T-helper 17 cell (primary cell): Measurements from ENCODE around the gene TARP.
A peak's percentile ranks its signal among the peaks of the same experiment; 100 is the strongest.

ENCODE experiments used
- ATAC-seq: fragments of 150-1000 bp; cut with Tn5 transposase; 2 replicates; pipeline ENCODE4 v1.10.0; 2021; ENCODE audit warnings: mild to moderate bottlenecking, moderate library complexity
- DNase-seq, 3 donors: peaks; one replicate each; pipeline versions ENCODE4 v3.0.0 to v3.0.0-alpha.2; 2020 to 2021
- H3K9me3 ChIP-seq: one replicate; pipeline ENCODE4 v1.7.0; 2013; ENCODE audit warnings: low read length, mild to moderate bottlenecking; ENCODE audit not compliant: control insufficient read depth, poor library complexity, severe bottlenecking
- H3K27ac Mint-ChIP-seq: one replicate; pipeline ENCODE4 v1.8.0; 2022; ENCODE audit warnings: mild to moderate bottlenecking, moderate library complexity, mixed read lengths
- H3K27me3 Mint-ChIP-seq: one replicate; pipeline ENCODE4 v1.8.0; 2022; ENCODE audit warnings: mixed read lengths
- H3K36me3 Mint-ChIP-seq: one replicate; pipeline ENCODE4 v1.8.0; 2022; ENCODE audit warnings: low read depth, mixed read lengths
- H3K4me1 Mint-ChIP-seq: one replicate; pipeline ENCODE4 v1.8.0; 2022; ENCODE audit warnings: mild to moderate bottlenecking, mixed read lengths
- H3K4me3 Mint-ChIP-seq: one replicate; pipeline ENCODE4 v1.8.0; 2022; ENCODE audit warnings: mild to moderate bottlenecking, moderate library complexity, mixed read lengths

The TARP gene

DNA sequence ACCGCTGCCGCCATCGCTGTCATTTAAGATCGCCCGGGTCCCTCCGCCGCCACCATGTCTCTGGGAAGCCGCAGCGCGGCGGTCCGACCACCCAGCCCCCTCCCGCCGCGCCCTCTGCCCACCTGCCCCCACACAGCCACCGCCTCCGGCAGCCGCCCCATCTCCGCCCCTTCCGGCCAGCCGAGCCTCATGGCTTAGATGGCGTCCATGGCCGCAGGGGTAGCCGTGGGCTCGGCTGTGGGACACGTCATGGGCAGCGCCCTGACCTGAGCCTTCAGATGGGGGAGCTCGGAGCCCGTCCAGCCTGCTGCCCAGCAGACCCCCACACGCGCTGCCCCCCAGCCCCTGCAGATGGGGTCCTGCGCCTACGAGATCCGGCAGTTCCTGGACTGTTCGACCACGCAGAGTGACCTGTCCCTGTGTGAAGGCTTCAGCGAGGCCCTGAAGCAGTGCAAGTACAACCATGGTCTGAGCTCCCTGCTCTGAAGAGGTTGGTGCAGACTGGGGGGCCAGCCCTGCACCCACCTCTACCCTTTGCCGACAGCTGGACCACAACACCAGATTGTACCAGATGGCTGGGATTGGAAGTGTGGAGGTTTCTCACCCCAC lies 38.0 kb upstream of the TARP start:
- no peak for ATAC-seq
- H3K9me3 ChIP-seq: no peaks in the 10 kb centered on the region
- H3K4me3 Mint-ChIP-seq: peak overlapping the region; percentile 45
- H3K36me3 Mint-ChIP-seq: no peaks in the 10 kb centered on the region
- peak overlapping the region; percentile 19 for H3K27ac Mint-ChIP-seq
- no peak for DNase-seq
- no peaks in the 10 kb centered on the region for H3K27me3 Mint-ChIP-seq
- no peaks in the 10 kb centered on the region for H3K4me1 Mint-ChIP-seq

DNA sequence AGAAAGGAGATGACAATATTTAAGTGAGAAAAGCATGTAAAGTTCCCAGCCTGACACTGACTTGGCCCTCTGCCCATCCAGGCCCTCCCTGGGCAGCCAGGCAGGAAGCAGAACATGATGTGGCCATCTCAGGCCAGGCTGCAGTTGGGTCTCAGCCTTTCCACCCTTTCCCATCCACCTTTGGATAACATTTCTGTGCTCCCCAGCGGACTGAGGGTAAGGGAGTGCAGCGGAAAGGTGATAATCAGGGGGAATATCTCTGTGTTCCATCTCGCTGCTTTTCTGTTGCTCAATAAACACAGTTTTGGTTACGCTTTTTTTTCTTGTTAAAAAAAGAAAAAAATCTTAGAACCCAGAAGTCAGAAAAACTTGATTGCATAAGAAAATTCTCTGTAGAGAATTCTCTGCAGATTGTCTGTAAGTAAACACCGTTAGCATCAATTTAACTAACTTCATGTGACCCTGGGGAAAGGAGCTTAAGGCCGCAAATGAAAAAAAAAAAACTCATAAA lies 37.2 kb upstream of the TARP start:
- no peaks in the 10 kb centered on the region for H3K9me3 ChIP-seq
- no peak for DNase-seq
- Mint-ChIP-seq H3K4me1 (no peaks in the 10 kb centered on the region), H3K36me3 (no peaks in the 10 kb centered on the region), H3K27ac (peak overlapping the region; percentile 19), H3K4me3 (peak overlapping the region; percentile 45), H3K27me3 (no peaks in the 10 kb centered on the region)
- no peak for ATAC-seq

DNA sequence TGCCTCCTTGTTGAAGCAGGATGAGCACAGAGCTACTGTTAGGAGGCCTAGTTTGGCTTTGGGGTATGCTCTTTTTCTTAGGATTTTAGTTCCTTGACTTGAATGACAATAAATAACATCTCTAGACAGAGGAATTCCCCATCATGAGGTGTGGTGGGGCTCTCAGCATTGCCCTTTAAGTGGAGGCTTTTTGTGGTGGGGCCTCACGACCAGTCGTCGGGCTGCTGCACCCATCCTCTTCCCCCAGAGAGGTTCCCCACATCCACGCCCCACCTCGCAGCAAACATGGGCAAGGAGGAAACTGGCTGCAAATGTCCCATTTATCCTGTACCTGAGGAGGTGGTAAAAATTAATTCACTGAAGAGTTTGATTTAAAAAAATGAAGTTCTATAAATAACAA lies 36.1 kb upstream of the TARP start:
- Mint-ChIP-seq H3K36me3 (no peaks in the 10 kb centered on the region), H3K27me3 (no peaks in the 10 kb centered on the region), H3K4me3 (no peak overlapping the region), H3K27ac (no peak overlapping the region), H3K4me1 (no peaks in the 10 kb centered on the region)
- DNase-seq (no peak), ATAC-seq (peak; percentile 60)
- no peaks in the 10 kb centered on the region for H3K9me3 ChIP-seq

DNA sequence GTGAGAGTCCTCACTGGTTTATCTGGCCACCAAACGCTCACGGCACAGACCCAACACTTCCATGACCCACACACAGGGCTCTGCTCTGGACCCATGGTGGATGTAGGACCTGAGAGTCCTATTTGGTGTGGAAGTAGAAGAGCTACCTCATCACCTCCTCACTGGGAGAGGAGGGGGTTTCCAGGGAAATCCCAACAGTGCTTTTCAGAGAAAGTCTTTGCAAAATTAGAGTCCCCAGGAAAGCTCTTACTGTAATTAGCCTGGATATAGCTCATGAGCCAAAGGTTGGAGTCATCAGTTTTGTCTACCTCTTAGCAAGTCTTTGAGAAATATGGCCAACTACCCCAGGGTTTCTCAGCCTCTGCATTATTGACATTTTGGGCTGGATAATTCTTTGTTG lies 34.7 kb upstream of the TARP start:
- no peaks in the 10 kb centered on the region for H3K9me3 ChIP-seq
- DNase-seq (no peak), ATAC-seq (no peak)
- no peaks in the 10 kb centered on the region for H3K36me3 Mint-ChIP-seq
- H3K4me1 Mint-ChIP-seq: no peaks in the 10 kb centered on the region
- no peak overlapping the region for H3K4me3 Mint-ChIP-seq
- no peak overlapping the region for H3K27ac Mint-ChIP-seq
- no peaks in the 10 kb centered on the region for H3K27me3 Mint-ChIP-seq

DNA sequence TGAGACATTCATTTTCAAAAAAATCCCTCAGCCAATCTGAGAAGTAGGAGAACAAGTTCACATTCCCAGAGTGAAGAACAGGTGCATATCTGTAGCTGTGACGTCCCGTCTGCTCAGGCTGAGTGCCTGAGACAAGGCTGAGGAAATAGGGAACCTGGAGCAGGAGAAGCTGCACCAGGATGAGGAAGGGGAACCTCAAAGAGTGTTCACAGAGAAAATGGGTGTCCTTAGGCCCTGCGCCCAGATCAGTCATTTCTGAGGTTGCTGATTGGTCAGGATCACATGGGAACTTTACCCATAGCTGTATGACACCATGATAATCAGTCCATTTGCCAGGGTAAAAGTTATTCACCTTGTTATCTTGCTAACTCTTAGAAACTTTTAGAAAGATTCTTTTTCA lies 34.2 kb upstream of the TARP start:
- H3K36me3 Mint-ChIP-seq: no peaks in the 10 kb centered on the region
- no peak for ATAC-seq

DNA sequence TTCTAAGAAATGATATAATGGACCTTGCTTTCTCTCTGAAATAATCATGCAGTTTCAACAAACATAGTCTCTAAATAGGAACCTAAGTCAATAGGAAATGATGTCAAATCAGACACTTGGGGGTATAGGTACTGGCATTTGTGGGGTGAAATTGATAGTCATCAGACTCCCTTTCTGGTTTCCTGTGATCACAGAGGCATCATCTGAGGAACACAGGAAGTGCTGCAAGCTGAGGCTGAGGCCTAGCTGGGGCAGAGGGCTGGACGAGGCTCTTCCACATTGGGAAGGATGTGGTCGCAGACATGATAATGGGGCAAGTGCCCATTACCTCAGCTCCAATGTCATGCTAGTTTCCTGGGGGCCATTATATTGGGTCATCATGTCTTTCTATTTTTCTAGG lies 33.5 kb upstream of the TARP start:
- H3K27ac Mint-ChIP-seq: peak overlapping the region; percentile 29
- H3K27me3 Mint-ChIP-seq: no peaks in the 10 kb centered on the region
- no peak overlapping the region for H3K4me3 Mint-ChIP-seq
- DNase-seq (no peak), ATAC-seq (peak; percentile 74)
- H3K36me3 Mint-ChIP-seq: no peaks in the 10 kb centered on the region
- H3K9me3 ChIP-seq: no peaks in the 10 kb centered on the region
- no peaks in the 10 kb centered on the region for H3K4me1 Mint-ChIP-seq

More for the DNA sequence above, 34.2 kb upstream of the TARP start:
- Mint-ChIP-seq H3K27me3 (no peaks in the 10 kb centered on the region), H3K4me3 (no peak overlapping the region), H3K4me1 (no peaks in the 10 kb centered on the region), H3K27ac (no peak overlapping the region)
- no peak for DNase-seq
- no peaks in the 10 kb centered on the region for H3K9me3 ChIP-seq

DNA sequence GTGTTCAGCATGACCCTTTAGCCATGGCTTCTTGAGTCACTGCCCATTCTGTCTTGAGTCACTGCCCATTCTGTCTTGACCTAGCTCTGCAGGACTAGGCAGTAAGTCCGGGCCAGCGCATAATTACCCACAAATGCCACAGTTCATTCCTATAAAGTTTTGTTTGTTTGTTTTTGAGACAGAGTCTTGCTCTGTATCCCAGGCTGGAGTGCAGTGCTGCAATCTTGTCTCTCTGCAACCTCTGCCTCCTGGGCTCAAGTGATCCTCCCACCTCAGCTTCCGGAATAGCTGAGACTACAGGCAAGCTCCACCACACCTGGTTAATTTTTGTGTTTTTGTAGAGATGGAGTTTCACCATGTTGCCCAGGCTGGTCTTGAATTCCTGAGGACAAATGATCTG lies 32.7 kb upstream of the TARP start:
- Mint-ChIP-seq H3K27ac (peak overlapping the region; percentile 29), H3K4me1 (no peaks in the 10 kb centered on the region), H3K4me3 (no peak overlapping the region)

DNA sequence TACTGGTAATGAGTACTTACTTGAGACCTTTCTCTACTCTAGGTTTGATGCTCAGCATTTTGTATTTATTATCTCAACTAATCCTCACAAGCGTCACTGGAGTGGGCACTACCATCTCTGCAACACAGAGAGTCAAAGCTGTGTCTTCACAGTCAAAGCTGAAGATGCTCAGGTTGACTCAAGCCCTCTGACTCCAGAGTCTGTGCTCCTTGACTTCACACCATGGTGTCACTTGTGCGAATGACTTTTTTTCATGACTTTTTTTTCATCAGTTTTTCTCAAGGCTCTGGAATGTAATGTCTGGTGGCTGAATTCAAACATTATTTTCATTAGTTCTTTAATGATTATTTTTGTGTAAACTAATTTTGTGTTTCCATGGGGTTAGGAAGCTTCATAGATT lies 30.4 kb upstream of the TARP start:
- no peaks in the 10 kb centered on the region for H3K36me3 Mint-ChIP-seq
- H3K27ac Mint-ChIP-seq: no peak overlapping the region
- H3K4me3 Mint-ChIP-seq: no peak overlapping the region
- DNase-seq: no peak
- no peak for ATAC-seq
- H3K9me3 ChIP-seq: no peaks in the 10 kb centered on the region
- H3K4me1 Mint-ChIP-seq: no peaks in the 10 kb centered on the region
- no peaks in the 10 kb centered on the region for H3K27me3 Mint-ChIP-seq

More for the DNA sequence above, 32.7 kb upstream of the TARP start:
- Mint-ChIP-seq H3K27me3 (no peaks in the 10 kb centered on the region), H3K36me3 (no peaks in the 10 kb centered on the region)
- ATAC-seq (no peak), DNase-seq (no peak)
- H3K9me3 ChIP-seq: no peaks in the 10 kb centered on the region

DNA sequence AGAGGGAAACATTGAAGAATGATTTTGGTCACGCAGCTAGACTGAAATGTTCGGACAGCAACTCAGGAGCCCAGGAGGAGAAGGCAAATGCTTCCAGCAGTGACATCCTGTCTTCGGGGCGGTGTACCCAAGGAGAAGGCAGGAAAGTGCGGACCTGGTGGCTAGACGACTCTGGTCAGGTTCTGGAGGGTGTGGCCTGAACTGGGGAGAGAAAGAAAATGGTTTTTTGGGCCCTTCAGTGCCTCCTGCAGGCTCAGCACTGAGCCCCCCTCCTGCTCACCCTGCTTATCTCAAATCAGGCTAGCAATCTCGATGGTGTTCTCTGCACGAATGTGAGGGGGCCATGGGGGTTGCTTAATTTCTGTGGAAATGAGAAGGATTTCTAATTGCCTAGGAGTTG lies 26.7 kb upstream of the TARP start:
- Mint-ChIP-seq H3K4me1 (no peaks in the 10 kb centered on the region), H3K27me3 (no peaks in the 10 kb centered on the region), H3K4me3 (peak overlapping the region; percentile 45), H3K27ac (no peak overlapping the region), H3K36me3 (no peaks in the 10 kb centered on the region)
- ATAC-seq (no peak), DNase-seq (no peak)
- no peaks in the 10 kb centered on the region for H3K9me3 ChIP-seq

DNA sequence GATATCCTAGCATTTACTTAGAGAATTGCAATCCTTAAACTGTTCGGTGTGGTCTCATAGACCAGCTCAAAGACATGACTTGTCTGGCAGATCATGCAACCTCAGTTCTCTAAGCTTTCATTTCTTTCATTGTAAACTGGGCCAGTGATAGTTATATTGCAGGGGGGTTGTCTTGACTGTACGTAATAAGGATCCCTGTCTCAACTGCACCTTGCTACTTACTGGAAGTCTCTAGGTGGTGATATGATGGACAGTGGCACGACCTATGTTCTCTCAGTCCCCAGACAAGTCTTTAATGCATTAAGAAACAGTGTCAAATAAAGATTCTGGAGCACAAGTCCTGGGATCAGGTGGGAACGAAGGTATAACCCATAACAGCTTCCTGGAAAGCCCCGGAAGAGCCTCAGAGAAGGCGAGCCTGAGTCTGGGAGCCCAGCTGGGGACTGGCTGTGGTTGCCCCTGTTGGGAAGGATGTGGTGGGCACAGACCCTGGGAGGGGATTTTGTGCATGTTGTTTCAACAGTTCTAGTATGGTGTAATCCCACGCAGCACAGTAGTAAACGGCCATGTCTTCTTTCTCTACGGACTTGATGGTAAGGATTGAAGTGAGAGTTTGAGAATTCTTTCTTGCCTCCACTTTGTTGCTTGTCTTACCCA lies 26.0 kb upstream of the TARP start:
- no peaks in the 10 kb centered on the region for H3K4me1 Mint-ChIP-seq
- H3K27me3 Mint-ChIP-seq: no peaks in the 10 kb centered on the region
- no peak for ATAC-seq
- H3K9me3 ChIP-seq: no peaks in the 10 kb centered on the region
- H3K27ac Mint-ChIP-seq: no peak overlapping the region
- DNase-seq: no peak
- no peak overlapping the region for H3K4me3 Mint-ChIP-seq
- H3K36me3 Mint-ChIP-seq: no peaks in the 10 kb centered on the region

DNA sequence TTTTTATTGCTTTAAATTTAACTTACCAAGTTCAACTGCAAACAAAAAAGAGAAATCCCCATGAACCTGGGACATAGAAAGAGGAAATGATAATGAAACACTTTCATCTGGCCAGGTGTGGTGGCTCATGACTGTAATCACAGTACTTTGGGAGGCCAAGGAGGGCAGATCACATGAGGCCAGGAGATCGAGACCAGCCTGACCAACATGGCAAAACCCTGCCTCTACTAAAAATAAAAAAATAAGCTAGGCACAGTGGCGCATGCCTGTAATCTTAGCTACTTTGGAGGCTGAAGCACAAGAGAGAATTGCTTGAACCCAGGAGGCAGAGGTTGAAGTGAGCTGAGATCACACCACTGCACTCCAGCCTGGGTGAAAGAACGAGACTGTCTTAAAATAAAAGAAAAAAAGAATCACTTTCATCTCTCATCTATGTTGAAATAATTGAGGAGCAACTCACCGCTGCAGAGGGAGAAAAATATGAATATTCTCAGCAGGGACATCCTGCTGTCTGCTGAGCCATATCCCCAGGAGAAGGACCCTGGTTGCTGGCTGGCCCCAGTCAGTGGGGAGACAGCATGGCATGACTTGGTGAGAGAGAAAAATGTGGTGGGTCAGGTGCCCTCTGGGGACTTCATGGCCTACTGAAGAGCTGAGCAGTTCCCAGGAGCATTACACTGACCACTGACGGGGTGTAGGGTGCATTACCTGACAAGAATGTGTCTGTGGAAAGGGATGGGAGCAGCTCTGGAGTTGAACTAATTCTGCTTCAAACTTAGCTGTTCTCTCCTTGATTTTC lies 22.8 kb upstream of the TARP start:
- no peaks in the 10 kb centered on the region for H3K4me1 Mint-ChIP-seq
- H3K9me3 ChIP-seq: no peaks in the 10 kb centered on the region
- no peaks in the 10 kb centered on the region for H3K27me3 Mint-ChIP-seq
- ATAC-seq: no peak
- no peaks in the 10 kb centered on the region for H3K36me3 Mint-ChIP-seq
- DNase-seq: no peak
- no peak overlapping the region for H3K27ac Mint-ChIP-seq
- no peak overlapping the region for H3K4me3 Mint-ChIP-seq

DNA sequence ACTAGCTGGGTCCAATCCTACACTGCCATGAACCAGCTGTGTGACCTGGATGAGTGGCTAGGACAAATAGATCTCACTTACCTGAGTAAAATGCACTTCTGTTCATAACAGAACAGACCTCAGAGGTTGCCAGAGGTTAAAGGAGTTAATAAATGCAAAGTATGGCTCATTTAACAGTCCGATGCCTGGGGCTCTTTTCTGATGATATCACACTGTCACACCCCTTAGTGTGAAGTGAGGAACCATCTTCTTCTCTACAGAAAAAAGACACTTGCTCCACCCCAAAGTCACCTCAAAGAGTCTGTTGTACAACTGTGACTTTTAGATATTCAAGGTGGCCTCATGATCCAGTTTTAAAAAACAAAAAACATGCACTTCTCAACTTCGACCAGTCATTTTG lies 21.5 kb upstream of the TARP start:
- no peaks in the 10 kb centered on the region for H3K4me1 Mint-ChIP-seq
- ATAC-seq: no peak
- H3K4me3 Mint-ChIP-seq: no peak overlapping the region
- no peaks in the 10 kb centered on the region for H3K36me3 Mint-ChIP-seq
- H3K27ac Mint-ChIP-seq: no peak overlapping the region
- no peak for DNase-seq
- no peaks in the 10 kb centered on the region for H3K27me3 Mint-ChIP-seq
- no peaks in the 10 kb centered on the region for H3K9me3 ChIP-seq

DNA sequence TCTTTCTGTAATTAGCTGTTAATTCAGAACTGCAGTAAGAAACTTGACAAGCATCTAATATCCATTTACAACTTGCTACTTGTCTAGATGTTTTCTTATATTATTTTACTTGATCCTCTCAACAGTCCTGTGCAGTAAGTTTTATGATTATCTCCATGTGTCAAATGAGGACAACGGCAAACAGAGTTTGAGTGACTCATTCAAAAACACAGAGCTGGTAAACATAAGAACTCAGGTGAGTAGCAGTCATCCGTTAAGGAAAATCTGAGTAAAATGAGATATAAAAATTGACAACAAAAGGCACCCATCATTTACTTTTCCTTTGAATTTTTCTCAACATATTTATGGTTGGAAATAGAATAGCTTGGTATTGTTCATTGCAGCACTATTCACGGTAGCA lies 19.0 kb upstream of the TARP start:
- Mint-ChIP-seq H3K36me3 (no peaks in the 10 kb centered on the region), H3K27ac (no peak overlapping the region), H3K4me3 (no peak overlapping the region), H3K4me1 (no peaks in the 10 kb centered on the region), H3K27me3 (no peaks in the 10 kb centered on the region)
- DNase-seq: no peak
- H3K9me3 ChIP-seq: no peaks in the 10 kb centered on the region
- ATAC-seq: no peak
